ENCODE measurements around the gene PCMTD2.
"Not testable (repeated sequence)": the region's sequence is repeated elsewhere in the genome, so short reads cannot be mapped to it uniquely, and the experiment has no call there.

DNA sequence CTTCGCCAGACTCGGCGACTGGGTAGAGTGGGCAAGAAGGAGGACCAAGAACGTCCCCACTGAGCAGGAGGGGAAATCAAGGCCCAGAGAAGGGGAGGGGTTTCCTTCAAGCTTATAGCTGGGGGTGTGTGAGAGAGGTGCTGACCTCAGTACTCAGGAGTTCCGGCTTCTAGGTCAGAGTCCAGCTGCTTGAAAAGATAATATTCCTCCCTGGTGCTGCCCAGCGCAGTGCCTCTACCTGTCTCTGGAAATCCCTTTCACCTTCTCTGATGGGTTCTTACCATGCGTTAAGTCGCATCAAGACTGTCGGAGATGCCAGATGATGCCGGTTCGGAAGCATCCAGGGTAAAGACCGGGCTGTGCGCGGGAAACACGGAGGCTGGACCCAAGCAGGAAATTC is 61.8 kb downstream of the PCMTD2 start:
- TF ChIP-seq, protein P1, sequence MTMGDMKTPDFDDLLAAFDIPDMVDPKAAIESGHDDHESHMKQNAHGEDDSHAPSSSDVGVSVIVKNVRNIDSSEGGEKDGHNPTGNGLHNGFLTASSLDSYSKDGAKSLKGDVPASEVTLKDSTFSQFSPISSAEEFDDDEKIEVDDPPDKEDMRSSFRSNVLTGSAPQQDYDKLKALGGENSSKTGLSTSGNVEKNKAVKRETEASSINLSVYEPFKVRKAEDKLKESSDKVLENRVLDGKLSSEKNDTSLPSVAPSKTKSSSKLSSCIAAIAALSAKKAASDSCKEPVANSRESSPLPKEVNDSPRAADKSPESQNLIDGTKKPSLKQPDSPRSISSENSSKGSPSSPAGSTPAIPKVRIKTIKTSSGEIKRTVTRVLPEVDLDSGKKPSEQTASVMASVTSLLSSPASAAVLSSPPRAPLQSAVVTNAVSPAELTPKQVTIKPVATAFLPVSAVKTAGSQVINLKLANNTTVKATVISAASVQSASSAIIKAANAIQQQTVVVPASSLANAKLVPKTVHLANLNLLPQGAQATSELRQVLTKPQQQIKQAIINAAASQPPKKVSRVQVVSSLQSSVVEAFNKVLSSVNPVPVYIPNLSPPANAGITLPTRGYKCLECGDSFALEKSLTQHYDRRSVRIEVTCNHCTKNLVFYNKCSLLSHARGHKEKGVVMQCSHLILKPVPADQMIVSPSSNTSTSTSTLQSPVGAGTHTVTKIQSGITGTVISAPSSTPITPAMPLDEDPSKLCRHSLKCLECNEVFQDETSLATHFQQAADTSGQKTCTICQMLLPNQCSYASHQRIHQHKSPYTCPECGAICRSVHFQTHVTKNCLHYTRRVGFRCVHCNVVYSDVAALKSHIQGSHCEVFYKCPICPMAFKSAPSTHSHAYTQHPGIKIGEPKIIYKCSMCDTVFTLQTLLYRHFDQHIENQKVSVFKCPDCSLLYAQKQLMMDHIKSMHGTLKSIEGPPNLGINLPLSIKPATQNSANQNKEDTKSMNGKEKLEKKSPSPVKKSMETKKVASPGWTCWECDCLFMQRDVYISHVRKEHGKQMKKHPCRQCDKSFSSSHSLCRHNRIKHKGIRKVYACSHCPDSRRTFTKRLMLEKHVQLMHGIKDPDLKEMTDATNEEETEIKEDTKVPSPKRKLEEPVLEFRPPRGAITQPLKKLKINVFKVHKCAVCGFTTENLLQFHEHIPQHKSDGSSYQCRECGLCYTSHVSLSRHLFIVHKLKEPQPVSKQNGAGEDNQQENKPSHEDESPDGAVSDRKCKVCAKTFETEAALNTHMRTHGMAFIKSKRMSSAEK (CRISPR knock-in tag; IDR thresholded peaks at IDR 0.05; ENCODE audit: borderline replicate concordance) = not testable (repeated sequence)
- not testable (repeated sequence) for TF ChIP-seq E2F4 (CRISPR knock-in tag; IDR thresholded peaks at IDR 0.05; ENCODE audit: borderline replicate concordance, low read depth); CTCF (IDR thresholded peaks at IDR 0.05); PRDM15 (CRISPR knock-in tag; IDR thresholded peaks at IDR 0.05); EMX1 (CRISPR knock-in tag; IDR thresholded peaks at IDR 0.05); ATF2 (CRISPR knock-in tag; IDR thresholded peaks at IDR 0.05; ENCODE audit: borderline replicate concordance, low read depth); IRF2 (CRISPR knock-in tag; IDR thresholded peaks at IDR 0.05; ENCODE audit: borderline replicate concordance, low read depth); FOXP1 (CRISPR knock-in tag; IDR thresholded peaks at IDR 0.05; ENCODE audit: borderline replicate concordance); MAX (CRISPR knock-in tag; IDR thresholded peaks at IDR 0.05); ESRRA (CRISPR knock-in tag; IDR thresholded peaks at IDR 0.05; ENCODE audit: borderline replicate concordance); NR2C2 (CRISPR knock-in tag; IDR thresholded peaks at IDR 0.05); USF1 (CRISPR knock-in tag; IDR thresholded peaks at IDR 0.05); E2F5 (CRISPR knock-in tag; IDR thresholded peaks at IDR 0.05); ZBTB43 (CRISPR knock-in tag; IDR thresholded peaks at IDR 0.05)

All from WTC11 (cell line).